T47D (cell line): ENCODE results near the gene TEX28.
"Not testable (repeated sequence)": the region's sequence is repeated elsewhere in the genome, so short reads cannot be mapped to it uniquely, and the experiment has no call there.

Source experiments
- DNase-seq, 2 experiments: peaks; one replicate each; pipeline versions ENCODE4 v3.0.0 to v3.0.0-alpha.2; 2011 to 2012; ENCODE audit warnings: low read depth in 1 of 2, low spot score in 1 of 2
- in situ Hi-C: cut with HindIII; loops from 2 replicates; pipeline ENCODE4 v1.10.0; 2016; ENCODE audit warnings: low sequenced_read_pairs, low pct_unique_long_range_greater_than_20kb

Gene TEX28

DNA sequence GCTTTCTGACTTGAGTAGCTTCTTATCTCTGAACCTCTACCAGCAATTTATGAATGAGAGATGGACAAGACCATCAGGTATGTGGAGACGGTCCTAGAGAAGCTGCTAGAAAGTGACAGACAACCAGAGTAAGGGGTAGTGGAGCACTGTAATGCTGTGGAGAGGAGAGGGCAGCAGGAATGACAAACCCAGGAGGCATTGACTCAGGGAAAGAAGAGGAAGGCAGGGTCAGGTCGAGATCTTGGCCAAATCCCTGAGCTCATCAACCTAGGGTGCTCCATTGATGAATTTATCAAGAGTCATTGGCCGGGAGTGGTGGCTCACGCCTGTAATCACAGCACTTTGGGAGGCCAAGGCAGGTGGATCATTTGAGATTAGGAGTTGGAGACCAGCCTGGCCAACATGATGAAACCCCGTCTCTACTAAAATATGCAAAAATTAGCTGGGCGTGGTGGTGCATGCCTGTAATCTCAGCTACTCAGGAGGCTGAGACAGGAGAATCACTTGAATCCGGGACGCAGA is 54.9 kb downstream of the TEX28 start:
- in situ Hi-C loops, DNase-seq: not testable (repeated sequence)

DNA sequence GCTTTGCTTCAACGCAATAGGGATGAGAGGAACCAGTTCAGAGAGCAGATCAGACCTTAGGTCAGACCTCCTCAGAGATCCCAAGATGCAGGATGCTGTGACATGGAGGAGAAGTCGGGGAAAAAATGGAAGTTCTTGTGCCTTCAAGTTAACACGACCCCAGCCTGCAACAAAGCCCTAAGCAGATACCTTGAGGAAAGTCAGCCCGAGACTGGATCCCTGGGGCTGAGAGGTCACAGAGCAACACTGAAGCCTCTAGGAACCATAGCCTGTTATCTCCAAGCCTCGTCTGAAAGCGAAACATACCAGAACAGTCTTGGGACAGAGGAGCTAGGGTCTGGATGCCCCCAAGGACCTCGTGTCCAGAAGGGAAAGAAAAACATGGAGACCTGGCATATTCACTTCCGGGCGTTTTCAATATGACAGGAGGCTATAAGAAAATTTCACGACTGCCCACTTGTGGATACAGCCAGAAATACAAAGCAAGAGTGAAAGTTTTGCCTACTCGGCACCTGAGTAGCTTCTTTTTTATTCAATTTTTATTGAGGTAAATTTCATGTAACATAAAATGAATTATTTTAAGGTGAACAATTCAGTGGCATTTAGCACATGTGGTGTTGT is 55.9 kb downstream of the TEX28 start:
- DNase-seq, in situ Hi-C loops: not testable (repeated sequence)

DNA sequence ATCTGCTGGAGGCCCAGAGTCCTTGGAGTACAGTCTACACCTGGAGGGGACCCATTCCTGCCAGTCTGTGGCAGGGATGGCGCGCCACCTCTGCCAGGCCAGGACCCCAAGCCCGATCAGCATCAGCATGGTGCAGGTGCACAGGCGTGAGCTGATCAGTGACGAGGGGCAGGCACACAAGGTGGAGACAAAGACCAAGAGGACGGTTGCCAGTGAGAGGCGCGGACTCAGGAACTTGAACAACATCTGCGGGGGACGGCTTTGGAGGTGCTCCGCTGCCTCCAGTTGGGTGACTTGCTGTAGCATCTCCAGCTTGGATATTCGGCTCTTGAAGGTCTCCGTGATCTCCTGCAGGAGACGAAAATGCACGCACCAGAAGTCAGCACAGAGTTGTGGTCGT is 61.3 kb downstream of the TEX28 start:
- in situ Hi-C loops, DNase-seq: not testable (repeated sequence)

DNA sequence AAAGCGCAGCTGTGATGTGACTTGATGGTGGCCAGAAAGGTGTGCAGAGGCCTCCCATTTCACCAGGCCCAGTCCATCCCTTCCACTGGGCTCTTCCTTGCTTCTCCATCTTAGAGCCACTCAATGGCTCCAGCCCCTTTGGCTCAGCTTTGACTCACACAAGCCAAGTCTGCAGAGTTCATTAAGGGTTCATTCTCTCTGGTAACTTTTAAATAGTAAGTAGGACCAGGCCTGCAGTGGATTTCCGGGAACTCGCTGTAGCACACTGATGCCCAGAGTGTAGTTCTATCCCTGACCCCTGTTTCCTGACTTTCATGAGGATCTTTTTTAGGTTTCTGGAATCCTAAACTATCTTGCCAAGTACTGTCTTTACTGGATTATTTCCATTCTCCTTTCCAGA is 63.5 kb downstream of the TEX28 start:
- not testable (repeated sequence) for DNase-seq

DNA sequence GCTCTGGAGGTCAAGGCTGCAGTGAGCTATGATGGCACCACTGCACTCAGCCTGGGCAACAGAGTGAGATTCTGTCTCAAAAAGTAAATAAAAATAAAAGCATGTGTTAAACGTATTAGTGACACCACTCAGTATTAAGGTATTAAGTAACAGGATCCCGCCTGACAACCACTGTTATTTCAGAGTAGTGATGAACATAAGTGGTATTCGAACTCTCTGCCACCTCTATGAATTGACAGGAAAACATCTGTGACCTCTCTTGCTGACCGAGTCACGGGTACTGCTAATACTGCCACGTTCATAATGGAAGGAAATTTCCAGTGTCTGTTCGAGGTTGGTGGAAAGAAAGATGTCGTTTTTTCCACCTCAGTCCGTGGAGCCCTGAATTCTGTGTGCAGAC is 68.2 kb downstream of the TEX28 start:
- DNase-seq, in situ Hi-C loops: not testable (repeated sequence)

More for the DNA sequence above, 63.5 kb downstream of the TEX28 start:
- in situ Hi-C loops, result not testable (repeated sequence)

DNA sequence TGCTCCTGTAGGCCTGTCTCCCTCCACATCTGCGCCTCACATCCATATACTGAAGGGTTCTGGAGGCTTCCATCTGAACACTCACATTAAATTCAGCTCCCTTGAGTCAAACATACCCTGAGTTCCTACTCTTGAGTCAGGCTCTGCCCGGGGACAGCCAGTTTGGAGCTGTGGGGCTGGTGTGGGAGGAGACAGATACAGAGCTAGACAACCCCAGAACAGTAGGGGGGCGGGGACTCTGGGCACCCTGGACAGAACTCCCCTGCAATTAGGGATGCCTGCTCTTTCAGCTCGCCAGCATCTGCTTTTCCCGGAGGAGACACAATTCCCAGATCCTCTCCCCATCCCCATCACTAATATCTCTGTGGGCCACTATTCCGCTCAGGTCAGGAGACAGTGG is 69.6 kb downstream of the TEX28 start:
- DNase-seq, in situ Hi-C loops: not testable (repeated sequence)
